Measurements from ENCODE around the gene NELFCD. TPM values are rescaled to one million over a fixed set of nuclear protein-coding genes. Genes with fewer than 3 reads are reported as not detected.

Gene NELFCD
- total and polyA plus RNA-seq, 2 donors (not counting 1 experiment from before 2014, with no cell fraction given): 80.2 to 107 TPM

Other genes with a start within 250 kb of the NELFCD start
- 1.5 and 2.1 TPM in 2 replicates for gene GNAS-AS1, start 130.4 kb upstream of the NELFCD start, total RNA-seq
- gene GNAS-AS1, start 130.4 kb upstream of the NELFCD start, polyA plus RNA-seq: 0.19 TPM in 1 of 2 replicates, not detected in the other
- gene GNAS, start 128.5 kb upstream of the NELFCD start, total RNA-seq: 676 and 714 TPM in 2 replicates
- gene GNAS, start 128.5 kb upstream of the NELFCD start, polyA plus RNA-seq: 1,181 and 1,422 TPM in 2 replicates
- 319 and 322 TPM in 2 replicates for gene CTSZ, start 26.0 kb downstream of the NELFCD start, total RNA-seq
- 258 and 285 TPM in 2 replicates for gene CTSZ, start 26.0 kb downstream of the NELFCD start, polyA plus RNA-seq
- 0.15 and 0.22 TPM in 2 replicates for gene TUBB1, start 38.2 kb downstream of the NELFCD start, total RNA-seq
- gene TUBB1, start 38.2 kb downstream of the NELFCD start, polyA plus RNA-seq: 0.43 and 2.0 TPM in 2 replicates
- gene ATP5F1E, start 51.1 kb downstream of the NELFCD start, total RNA-seq: 51.0 and 55.0 TPM in 2 replicates
- gene ATP5F1E, start 51.1 kb downstream of the NELFCD start, polyA plus RNA-seq: 22.2 and 23.8 TPM in 2 replicates
- gene PRELID3B, start 61.5 kb downstream of the NELFCD start, total RNA-seq: 44.5 and 46.8 TPM in 2 replicates
- 24.1 and 28.6 TPM in 2 replicates for gene PRELID3B, start 61.5 kb downstream of the NELFCD start, polyA plus RNA-seq
- gene ZNF831, start 182.6 kb downstream of the NELFCD start, total RNA-seq: 10.5 and 14.1 TPM in 2 replicates
- gene ZNF831, start 182.6 kb downstream of the NELFCD start, polyA plus RNA-seq: 1.7 and 2.4 TPM in 2 replicates